Measurements from ENCODE around the gene KCNJ16.

Gene KCNJ16

DNA sequence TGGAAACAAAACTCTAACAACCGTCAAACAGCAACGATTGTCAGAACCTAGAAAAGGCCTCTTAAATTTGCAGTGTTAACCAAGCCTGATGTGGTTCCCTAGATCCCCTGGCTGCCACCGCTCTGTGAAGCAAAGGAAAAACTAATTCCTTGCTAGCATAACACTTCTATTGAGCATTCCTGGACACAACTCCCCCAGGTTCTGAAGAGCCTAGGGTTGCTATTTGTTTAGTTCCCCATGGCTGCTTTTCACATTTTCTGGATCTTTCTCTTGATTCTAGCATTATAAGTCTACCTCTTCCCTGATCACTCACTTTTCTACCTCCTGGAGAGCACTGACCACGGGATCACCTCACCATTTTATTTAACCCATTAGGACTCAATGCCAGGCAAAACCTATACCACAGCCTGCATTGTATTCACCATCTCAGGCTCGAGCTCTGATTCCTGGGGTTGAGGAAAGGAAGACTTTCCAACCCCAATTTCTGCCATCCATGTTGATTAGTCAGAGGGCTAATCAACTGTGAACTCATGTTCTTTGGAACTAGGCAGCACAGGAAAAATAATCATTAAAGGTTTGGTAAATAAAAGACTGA, 692 bp upstream of the KCNJ16 start:
- Histone ChIP-seq H3F3A (ENCODE audit: control insufficient read depth, insufficient read depth) (no peaks in the 10 kb centered on the region), H3K4me3 (ENCODE audit: low read length) (no peak overlapping the region), H3K79me2 (ENCODE audit: control insufficient read depth, low read length) (no peaks in the 10 kb centered on the region), H3K27me3 (ENCODE audit: control insufficient read depth, low read length) (no peaks in the 10 kb centered on the region), H3K36me3 (ENCODE audit: control insufficient read depth, low read length) (no peaks in the 10 kb centered on the region), H3K9me2 (replicated peaks; ENCODE audit: control insufficient read depth, low read length) (no peaks in the 10 kb centered on the region; the same call in 1 of the 2 replicates), H3K27ac (ENCODE audit: low read depth, low read length) (no peak overlapping the region), H3K9me3 (ENCODE audit: control insufficient read depth, insufficient read depth, low read length) (no peaks in the 10 kb centered on the region), H3K4me1 (ENCODE audit: control insufficient read depth, low read length) (no peaks in the 10 kb centered on the region), H3K4me2 (ENCODE audit: low read length) (no peak overlapping the region), H4K20me1 (ENCODE audit: control insufficient read depth, insufficient read depth, low read depth, low read length) (no peaks in the 10 kb centered on the region)
- TF ChIP-seq, protein P1, sequence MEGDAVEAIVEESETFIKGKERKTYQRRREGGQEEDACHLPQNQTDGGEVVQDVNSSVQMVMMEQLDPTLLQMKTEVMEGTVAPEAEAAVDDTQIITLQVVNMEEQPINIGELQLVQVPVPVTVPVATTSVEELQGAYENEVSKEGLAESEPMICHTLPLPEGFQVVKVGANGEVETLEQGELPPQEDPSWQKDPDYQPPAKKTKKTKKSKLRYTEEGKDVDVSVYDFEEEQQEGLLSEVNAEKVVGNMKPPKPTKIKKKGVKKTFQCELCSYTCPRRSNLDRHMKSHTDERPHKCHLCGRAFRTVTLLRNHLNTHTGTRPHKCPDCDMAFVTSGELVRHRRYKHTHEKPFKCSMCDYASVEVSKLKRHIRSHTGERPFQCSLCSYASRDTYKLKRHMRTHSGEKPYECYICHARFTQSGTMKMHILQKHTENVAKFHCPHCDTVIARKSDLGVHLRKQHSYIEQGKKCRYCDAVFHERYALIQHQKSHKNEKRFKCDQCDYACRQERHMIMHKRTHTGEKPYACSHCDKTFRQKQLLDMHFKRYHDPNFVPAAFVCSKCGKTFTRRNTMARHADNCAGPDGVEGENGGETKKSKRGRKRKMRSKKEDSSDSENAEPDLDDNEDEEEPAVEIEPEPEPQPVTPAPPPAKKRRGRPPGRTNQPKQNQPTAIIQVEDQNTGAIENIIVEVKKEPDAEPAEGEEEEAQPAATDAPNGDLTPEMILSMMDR (IDR thresholded peaks at IDR 0.05; ENCODE audit: low read depth, low read length, poor library complexity, severe bottlenecking), result no peak
- no peak for TF ChIP-seq EZH2phosphoT487 (IDR thresholded peaks at IDR 0.05; ENCODE audit: borderline replicate concordance, low read length)

DNA sequence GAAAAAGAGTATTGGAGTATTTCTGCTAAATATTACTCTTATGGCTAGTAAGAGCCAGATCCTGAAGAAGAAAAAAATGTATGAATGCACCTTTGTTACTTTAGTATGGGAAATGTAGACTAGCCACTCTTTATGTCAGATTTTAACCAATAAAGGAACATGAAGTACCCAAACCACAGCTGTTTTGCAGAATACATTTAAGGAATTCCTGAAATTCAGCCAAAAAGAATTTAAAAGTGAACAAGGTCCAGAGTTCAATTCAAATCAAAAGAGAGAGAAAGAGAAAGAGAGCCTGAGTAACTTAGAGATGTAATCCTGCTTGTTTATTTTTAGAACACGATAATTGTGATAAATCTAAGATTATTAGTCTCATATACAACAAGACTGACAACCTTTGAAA, 1.2 kb downstream of the KCNJ16 start:
- no peak overlapping the region for H3K4me2 ChIP-seq (ENCODE audit: low read length)
- H3K36me3 ChIP-seq (ENCODE audit: control insufficient read depth, low read length), result no peaks in the 10 kb centered on the region
- no peaks in the 10 kb centered on the region for H3K9me3 ChIP-seq (ENCODE audit: control insufficient read depth, insufficient read depth, low read length)
- no peaks in the 10 kb centered on the region for H3F3A ChIP-seq (ENCODE audit: control insufficient read depth, insufficient read depth)
- H3K4me1 ChIP-seq (ENCODE audit: control insufficient read depth, low read length), result no peaks in the 10 kb centered on the region
- TF ChIP-seq, protein P1 (IDR thresholded peaks at IDR 0.05; ENCODE audit: low read depth, low read length, poor library complexity, severe bottlenecking), result no peak
- no peak for TF ChIP-seq EZH2phosphoT487 (IDR thresholded peaks at IDR 0.05; ENCODE audit: borderline replicate concordance, low read length)
- H3K79me2 ChIP-seq (ENCODE audit: control insufficient read depth, low read length), result no peaks in the 10 kb centered on the region
- no peaks in the 10 kb centered on the region for H4K20me1 ChIP-seq (ENCODE audit: control insufficient read depth, insufficient read depth, low read depth, low read length)
- no peak overlapping the region for H3K4me3 ChIP-seq (ENCODE audit: low read length)
- H3K27me3 ChIP-seq (ENCODE audit: control insufficient read depth, low read length), result no peaks in the 10 kb centered on the region
- H3K9me2 ChIP-seq (replicated peaks; ENCODE audit: control insufficient read depth, low read length), result no peaks in the 10 kb centered on the region; the same call in 1 of the 2 replicates
- no peak overlapping the region for H3K27ac ChIP-seq (ENCODE audit: low read depth, low read length)

- Histone ChIP-seq H3K79me2 (ENCODE audit: control insufficient read depth, low read length) (no peaks in the 10 kb centered on the region), H3K4me3 (ENCODE audit: low read length) (no peak overlapping the region), H3F3A (ENCODE audit: control insufficient read depth, insufficient read depth) (no peaks in the 10 kb centered on the region), H3K4me1 (ENCODE audit: control insufficient read depth, low read length) (no peaks in the 10 kb centered on the region), H4K20me1 (ENCODE audit: control insufficient read depth, insufficient read depth, low read depth, low read length) (no peaks in the 10 kb centered on the region), H3K4me2 (ENCODE audit: low read length) (no peak overlapping the region), H3K27ac (ENCODE audit: low read depth, low read length) (no peak overlapping the region), H3K9me2 (replicated peaks; ENCODE audit: control insufficient read depth, low read length) (no peaks in the 10 kb centered on the region; the same call in 1 of the 2 replicates), H3K9me3 (ENCODE audit: control insufficient read depth, insufficient read depth, low read length) (no peaks in the 10 kb centered on the region), H3K36me3 (ENCODE audit: control insufficient read depth, low read length) (no peaks in the 10 kb centered on the region), H3K27me3 (ENCODE audit: control insufficient read depth, low read length) (no peaks in the 10 kb centered on the region)
- no peak for TF ChIP-seq EZH2phosphoT487 (IDR thresholded peaks at IDR 0.05; ENCODE audit: borderline replicate concordance, low read length)
- TF ChIP-seq, protein P1 (IDR thresholded peaks at IDR 0.05; ENCODE audit: low read depth, low read length, poor library complexity, severe bottlenecking), result no peak
Observed at GRCh38 chr17:70076831-70077230, 1.8 kb downstream of the KCNJ16 start.
